ENCODE results near the gene ASB1. TPM values are rescaled to one million over a fixed set of nuclear protein-coding genes. Genes with fewer than 3 reads are reported as not detected.

The ASB1 gene
- total and polyA plus RNA-seq, 4 donors, result 20.0 to 45.2 (median 37.0) TPM

DNA sequence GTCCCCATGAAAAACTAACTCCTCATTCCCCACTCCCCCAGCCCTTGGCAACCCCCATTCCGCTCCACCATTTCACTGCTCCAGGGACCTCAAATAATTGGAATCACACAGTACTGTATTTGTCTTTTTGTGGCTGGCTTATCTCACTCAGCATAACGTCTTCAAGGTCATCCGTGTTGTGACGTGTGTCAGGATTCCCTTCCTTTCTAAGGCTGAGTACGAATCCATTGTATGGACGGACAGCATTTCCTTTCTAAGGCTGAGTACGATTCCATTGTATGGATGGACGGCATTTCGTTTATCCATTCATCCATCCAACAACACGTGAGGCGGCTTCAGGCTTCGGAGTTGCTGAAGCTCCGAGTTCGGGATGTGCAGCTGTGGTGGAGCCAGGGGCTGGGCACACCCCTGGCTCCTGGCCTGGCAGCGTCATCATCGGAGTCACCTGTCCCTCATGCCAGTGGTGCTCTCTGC, 1.2 kb upstream of the ASB1 start:
- H3K4me1 ChIP-seq (ENCODE audit: control insufficient read depth in 1 of 2, insufficient read depth in 2 of 2, low read length in 2 of 2), result no peaks in the 10 kb centered on the region

DNA sequence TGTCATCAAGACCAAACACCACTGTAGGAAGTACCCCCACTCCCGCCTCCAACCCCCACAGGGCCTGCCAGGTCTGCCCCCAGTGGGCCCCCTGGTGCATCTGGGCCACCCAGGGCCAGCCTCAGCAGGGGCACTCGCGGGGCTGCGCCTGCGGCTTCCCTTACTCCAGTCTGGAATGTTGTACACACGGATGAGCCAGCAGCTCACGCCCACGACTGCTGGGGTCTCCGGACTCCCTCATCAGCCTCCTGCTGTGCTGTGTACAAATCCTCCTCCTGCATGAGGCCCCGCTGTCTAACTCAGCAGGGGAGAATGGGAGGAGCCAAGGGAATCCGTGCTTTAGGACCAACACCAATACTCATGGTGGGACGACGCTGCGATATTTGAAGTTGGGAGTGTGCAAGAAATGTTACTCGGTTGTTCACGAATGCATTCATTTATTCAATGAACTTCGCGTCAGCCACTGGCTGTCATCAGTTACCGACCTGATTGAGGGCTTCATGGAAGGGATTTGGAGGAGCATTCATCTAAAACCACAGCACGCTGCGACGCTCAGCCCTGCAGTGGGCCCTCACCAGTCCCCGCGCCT, 654 bp upstream of the ASB1 start:
- ATAC-seq (ENCODE audit: low FRiP score) (no peak), DNase-seq (peak in 1 of 2 donors; percentile 75)

More for the DNA sequence above, 1.2 kb upstream of the ASB1 start:
- Histone ChIP-seq H3K27ac (ENCODE audit: low read depth in 1 of 2, low read length in 2 of 2) (no peak overlapping the region), H3K36me3 (ENCODE audit: control insufficient read depth in 1 of 2, insufficient read depth in 2 of 2, low read length in 1 of 2) (peaks cover 0 to 2% of the 10 kb centered on the region in 2 donors), H3K9me3 (ENCODE audit: control insufficient read depth, low read length) (no peaks in the 10 kb centered on the region), H3K27me3 (ENCODE audit: control insufficient read depth in 1 of 2, insufficient read depth in 2 of 2, low read length in 1 of 2) (no peaks in the 10 kb centered on the region), H3K4me3 (ENCODE audit: low read length in 2 of 2) (no peak overlapping the region)
- no peak for DNase-seq
- WGBS, 2 donors, result 81 to 82% methylated on average over 16 of the region's 16 CpGs
- no peak for ATAC-seq (ENCODE audit: low FRiP score)
- intact Hi-C loops (cut with DNase I), result loop anchor here in 1 of 2 donors (5.0 kb wide), 1 partner anchor 33 kb away; no protein-coding TSS in a partner anchor

DNA sequence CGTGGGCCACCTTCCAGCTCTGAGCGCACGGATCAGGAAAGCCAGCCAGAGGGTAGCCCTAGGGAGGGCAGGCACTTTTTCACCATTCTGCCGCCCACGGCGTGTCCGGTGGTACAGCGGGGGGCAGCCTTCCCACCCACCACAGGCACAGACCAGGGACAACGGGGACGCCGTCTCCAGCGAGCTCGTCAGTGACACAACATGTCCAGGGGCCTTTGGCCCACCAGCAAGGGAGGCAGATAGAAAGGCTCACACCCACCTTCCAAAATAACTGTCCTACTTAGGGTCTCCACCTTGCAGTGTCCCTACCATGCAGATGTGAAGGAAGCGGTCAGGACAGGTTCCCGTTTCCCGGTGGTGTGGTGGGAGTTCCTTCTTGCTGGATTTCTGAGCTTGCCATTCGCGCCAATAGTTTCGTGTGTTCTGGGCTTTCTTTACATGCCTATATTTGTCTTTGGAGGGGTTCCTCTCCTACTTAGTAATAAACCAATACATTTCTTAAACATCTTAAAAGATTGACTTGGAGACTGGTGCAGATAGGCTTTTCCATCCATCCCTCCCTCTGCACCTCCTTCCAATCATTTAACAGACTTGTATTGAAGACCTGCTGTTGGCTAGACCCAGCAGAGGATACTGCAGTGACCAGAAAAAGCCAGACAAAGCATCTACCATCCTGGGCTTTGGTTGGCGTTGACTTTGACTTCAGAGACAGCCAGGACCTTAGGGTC, 872 bp downstream of the ASB1 start:
- Histone ChIP-seq H3K36me3 (ENCODE audit: control insufficient read depth in 1 of 2, insufficient read depth in 2 of 2, low read length in 1 of 2) (peaks cover 0 to 2% of the 10 kb centered on the region in 2 donors), H3K27me3 (ENCODE audit: control insufficient read depth in 1 of 2, insufficient read depth in 2 of 2, low read length in 1 of 2) (no peaks in the 10 kb centered on the region), H3K9me3 (ENCODE audit: control insufficient read depth, low read length) (no peaks in the 10 kb centered on the region), H3K4me1 (ENCODE audit: control insufficient read depth in 1 of 2, insufficient read depth in 2 of 2, low read length in 2 of 2) (no peaks in the 10 kb centered on the region), H3K4me3 (ENCODE audit: low read length in 2 of 2) (peak overlapping the region; percentile 59 to 68), H3K27ac (ENCODE audit: low read depth in 1 of 2, low read length in 2 of 2) (peak overlapping the region; percentile 62 to 97)
- ATAC-seq (ENCODE audit: low FRiP score), result peak; percentile 36
- WGBS, 2 donors, result 4 to 5% methylated on average over 20 of the region's 20 CpGs
- intact Hi-C loops (cut with DNase I), result loop anchor here in 1 of 2 donors (5.0 kb wide), 1 partner anchor 35 kb away; no protein-coding TSS in a partner anchor
- peak in 1 of 2 donors; percentile 77 for DNase-seq

More for the DNA sequence above, 654 bp upstream of the ASB1 start:
- Histone ChIP-seq H3K4me1 (ENCODE audit: control insufficient read depth in 1 of 2, insufficient read depth in 2 of 2, low read length in 2 of 2) (no peaks in the 10 kb centered on the region), H3K27ac (ENCODE audit: low read depth in 1 of 2, low read length in 2 of 2) (peak overlapping the region; percentile 62 to 97), H3K36me3 (ENCODE audit: control insufficient read depth in 1 of 2, insufficient read depth in 2 of 2, low read length in 1 of 2) (peaks cover 0 to 2% of the 10 kb centered on the region in 2 donors), H3K27me3 (ENCODE audit: control insufficient read depth in 1 of 2, insufficient read depth in 2 of 2, low read length in 1 of 2) (no peaks in the 10 kb centered on the region), H3K4me3 (ENCODE audit: low read length in 2 of 2) (peak overlapping the region; percentile 59 to 68), H3K9me3 (ENCODE audit: control insufficient read depth, low read length) (no peaks in the 10 kb centered on the region)
- intact Hi-C loops (cut with DNase I), result loop anchor here in 1 of 2 donors (5.0 kb wide), 1 partner anchor 34 kb away; no protein-coding TSS in a partner anchor
- WGBS, 2 donors, result 7 to 8% methylated on average over 24 of the region's 24 CpGs

DNA sequence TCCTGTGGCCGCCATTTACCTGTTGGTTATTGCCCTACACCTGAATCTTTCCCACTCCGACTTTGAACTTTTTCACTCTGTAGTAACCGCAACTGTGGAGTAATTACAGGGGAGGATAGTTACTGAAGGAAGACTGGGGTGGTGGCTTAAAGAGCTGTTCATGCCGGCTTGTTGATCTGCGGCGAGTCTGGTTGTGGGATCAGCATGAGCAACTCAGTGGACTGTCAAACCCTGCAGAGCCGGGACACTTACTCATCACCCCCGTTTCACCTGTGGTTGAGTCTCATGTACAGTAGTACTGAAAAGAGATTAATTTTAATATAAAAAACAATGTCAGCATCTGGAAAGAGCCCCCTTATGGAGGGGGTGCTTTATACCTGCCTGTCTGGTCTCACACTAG, 2.1 kb downstream of the ASB1 start:
- H3K4me3 ChIP-seq (ENCODE audit: low read length in 2 of 2), result no peak overlapping the region
- intact Hi-C loops (cut with DNase I), result loop anchor here in 1 of 2 donors (5.0 kb wide), 1 partner anchor 37 kb away; no protein-coding TSS in a partner anchor
- DNase-seq (no peak), ATAC-seq (ENCODE audit: low FRiP score) (no peak)
- H3K27ac ChIP-seq (ENCODE audit: low read depth in 1 of 2, low read length in 2 of 2), result no peak overlapping the region
- H3K4me1 ChIP-seq (ENCODE audit: control insufficient read depth in 1 of 2, insufficient read depth in 2 of 2, low read length in 2 of 2), result no peaks in the 10 kb centered on the region
- WGBS, 2 donors, result 94 to 95% methylated on average over 8 of the region's 8 CpGs
- no peaks in the 10 kb centered on the region for H3K9me3 ChIP-seq (ENCODE audit: control insufficient read depth, low read length)
- H3K27me3 ChIP-seq (ENCODE audit: control insufficient read depth in 1 of 2, insufficient read depth in 2 of 2, low read length in 1 of 2), result no peaks in the 10 kb centered on the region
- H3K36me3 ChIP-seq (ENCODE audit: control insufficient read depth in 1 of 2, insufficient read depth in 2 of 2, low read length in 1 of 2), result peaks cover 0 to 2% of the 10 kb centered on the region in 2 donors

DNA sequence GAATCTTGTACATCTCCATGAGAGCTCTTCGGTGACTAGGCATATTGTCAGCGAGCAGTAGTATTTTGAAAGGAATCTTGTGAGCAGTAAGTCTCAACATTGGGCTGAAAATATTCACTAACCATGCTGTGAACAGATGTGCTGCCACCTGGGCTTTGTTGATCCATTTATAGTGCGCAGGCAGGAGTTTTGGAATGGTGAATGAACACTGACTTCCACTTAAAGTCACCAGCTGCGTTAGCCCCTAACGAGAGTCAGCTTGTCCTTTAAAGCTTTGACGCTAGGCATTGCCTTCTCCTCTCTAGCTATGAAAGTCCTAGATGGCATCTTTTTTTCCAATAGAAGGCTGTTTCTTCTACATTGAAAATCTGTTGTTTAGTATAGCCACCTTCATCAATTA, 4.1 kb downstream of the ASB1 start:
- Histone ChIP-seq H3K4me1 (ENCODE audit: control insufficient read depth in 1 of 2, insufficient read depth in 2 of 2, low read length in 2 of 2) (no peaks in the 10 kb centered on the region), H3K36me3 (ENCODE audit: control insufficient read depth in 1 of 2, insufficient read depth in 2 of 2, low read length in 1 of 2) (peaks cover 2 to 6% of the 10 kb centered on the region in 2 donors), H3K4me3 (ENCODE audit: low read length in 2 of 2) (no peak overlapping the region), H3K9me3 (ENCODE audit: control insufficient read depth, low read length) (no peaks in the 10 kb centered on the region), H3K27ac (ENCODE audit: low read depth in 1 of 2, low read length in 2 of 2) (no peak overlapping the region), H3K27me3 (ENCODE audit: control insufficient read depth in 1 of 2, insufficient read depth in 2 of 2, low read length in 1 of 2) (no peaks in the 10 kb centered on the region)
- 97 to 98% methylated on average over 6 of the region's 6 CpGs for WGBS, 2 donors
- ATAC-seq (ENCODE audit: low FRiP score) (no peak), DNase-seq (no peak)
- intact Hi-C loops (cut with DNase I), result no loop called here

DNA sequence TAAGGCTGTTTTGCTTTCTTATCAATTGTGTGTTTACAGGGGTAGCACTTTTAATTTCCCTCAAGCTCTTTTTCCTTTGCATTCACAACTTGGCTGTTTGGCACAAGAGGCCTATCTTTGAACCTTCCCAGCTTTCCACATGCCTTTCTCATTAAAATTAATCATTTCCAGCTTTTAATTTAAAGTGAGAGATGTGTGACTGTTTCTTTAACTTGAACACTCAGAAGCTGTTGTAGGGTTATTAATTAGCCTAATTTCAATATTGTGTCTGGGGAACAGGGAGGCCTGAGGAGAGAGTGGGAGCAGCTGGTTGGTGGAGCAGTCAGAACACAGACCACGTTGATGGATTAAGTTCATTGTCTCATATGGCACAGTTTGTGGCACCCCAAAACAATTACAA, 4.7 kb downstream of the ASB1 start:
- intact Hi-C loops (cut with DNase I), result no loop called here
- no peak for ATAC-seq (ENCODE audit: low FRiP score)
- Histone ChIP-seq H3K4me1 (ENCODE audit: control insufficient read depth in 1 of 2, insufficient read depth in 2 of 2, low read length in 2 of 2) (no peaks in the 10 kb centered on the region), H3K4me3 (ENCODE audit: low read length in 2 of 2) (no peak overlapping the region), H3K9me3 (ENCODE audit: control insufficient read depth, low read length) (no peaks in the 10 kb centered on the region), H3K36me3 (ENCODE audit: control insufficient read depth in 1 of 2, insufficient read depth in 2 of 2, low read length in 1 of 2) (peaks cover 2 to 6% of the 10 kb centered on the region in 2 donors), H3K27ac (ENCODE audit: low read depth in 1 of 2, low read length in 2 of 2) (no peak overlapping the region), H3K27me3 (ENCODE audit: control insufficient read depth in 1 of 2, insufficient read depth in 2 of 2, low read length in 1 of 2) (no peaks in the 10 kb centered on the region)
- WGBS, 2 donors, result 38 to 66% methylated on average over 1 of the region's 1 CpG
- no peak for DNase-seq

DNA sequence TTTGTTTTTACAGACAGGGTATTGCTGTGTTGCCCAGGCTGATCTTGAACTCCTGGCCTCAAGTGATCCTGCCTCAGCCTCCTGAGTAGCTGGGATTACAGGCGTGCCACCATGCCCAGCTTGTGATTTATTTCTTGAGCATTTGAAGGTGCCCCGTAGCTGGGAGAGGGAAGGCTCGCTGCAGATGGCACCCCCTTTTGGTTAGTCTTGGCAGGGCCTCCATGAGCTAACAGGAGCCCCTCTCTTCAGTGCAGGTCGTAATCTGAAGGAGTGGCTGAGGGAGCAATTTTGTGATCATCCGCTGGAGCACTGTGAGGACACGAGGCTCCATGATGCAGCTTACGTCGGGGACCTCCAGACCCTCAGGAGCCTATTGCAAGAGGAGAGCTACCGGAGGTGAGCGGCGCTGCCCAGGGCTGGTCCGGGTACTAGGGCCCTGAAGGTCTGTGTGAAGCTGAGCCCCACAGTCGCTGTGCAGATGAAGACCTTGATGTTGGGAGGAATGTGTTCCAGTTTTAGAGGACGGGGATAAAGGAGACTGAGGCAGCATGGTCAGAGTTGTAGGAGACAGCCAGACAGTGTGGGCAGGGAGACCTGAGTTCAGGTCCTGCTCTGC, 6.7 kb downstream of the ASB1 start:
- peaks cover 2 to 6% of the 10 kb centered on the region in 2 donors for H3K36me3 ChIP-seq (ENCODE audit: control insufficient read depth in 1 of 2, insufficient read depth in 2 of 2, low read length in 1 of 2)
- ATAC-seq (ENCODE audit: low FRiP score), result no peak
- 90 to 91% methylated on average over 14 of the region's 14 CpGs for whole genome bisulfite sequencing, 2 donors
- no peaks in the 10 kb centered on the region for H3K4me1 ChIP-seq (ENCODE audit: control insufficient read depth in 1 of 2, insufficient read depth in 2 of 2, low read length in 2 of 2)
- no peak overlapping the region for H3K27ac ChIP-seq (ENCODE audit: low read depth in 1 of 2, low read length in 2 of 2)
- no peak overlapping the region for H3K4me3 ChIP-seq (ENCODE audit: low read length in 2 of 2)
- no peaks in the 10 kb centered on the region for H3K9me3 ChIP-seq (ENCODE audit: control insufficient read depth, low read length)
- H3K27me3 ChIP-seq (ENCODE audit: control insufficient read depth in 1 of 2, insufficient read depth in 2 of 2, low read length in 1 of 2), result no peaks in the 10 kb centered on the region
- intact Hi-C loops (cut with DNase I), result no loop called here
- DNase-seq, result no peak

DNA sequence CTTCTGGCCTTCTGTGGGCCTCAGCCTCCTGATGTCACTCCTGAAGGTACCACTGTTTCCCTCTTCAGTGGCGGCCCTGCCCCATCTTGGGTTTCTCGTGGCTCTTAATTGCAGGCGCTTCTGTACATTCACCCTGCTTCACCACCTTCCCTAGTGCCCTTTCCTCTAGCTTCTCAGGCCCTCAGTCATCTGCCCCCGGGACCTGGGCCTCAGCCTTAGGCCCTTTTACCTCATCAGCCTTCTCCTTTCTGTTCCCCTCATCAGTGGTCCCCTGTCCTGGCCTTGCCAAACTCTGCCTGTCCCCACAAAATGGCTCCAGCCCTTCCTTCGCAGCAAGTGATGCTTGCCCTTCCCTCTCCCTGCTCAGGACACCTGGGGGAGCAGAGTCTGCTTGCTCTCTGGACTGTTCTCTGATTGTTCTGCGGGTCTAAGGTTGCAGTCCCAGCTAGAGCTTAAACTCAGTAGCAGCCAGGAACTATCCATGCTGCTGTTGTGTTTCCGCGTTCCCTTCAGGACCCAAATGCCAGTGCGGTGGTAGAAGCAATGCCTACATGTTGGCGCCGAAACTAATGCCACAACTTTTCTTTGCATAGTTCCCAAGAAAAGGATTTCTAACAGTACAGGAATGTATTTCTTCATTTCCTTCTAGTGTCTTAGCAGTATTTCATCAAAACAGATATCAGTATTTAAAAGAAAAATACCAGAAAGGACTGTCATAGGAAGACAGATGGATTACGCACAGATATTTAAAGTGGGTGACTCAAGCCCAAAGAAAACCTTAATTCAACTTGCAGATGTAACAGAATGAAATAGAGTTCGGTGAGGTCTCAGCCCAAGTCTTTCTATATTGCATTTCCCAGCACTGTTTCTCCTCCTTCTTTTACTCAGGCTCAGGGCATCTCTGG, 7.5 kb downstream of the ASB1 start:
- no peak overlapping the region for H3K27ac ChIP-seq (ENCODE audit: low read depth in 1 of 2, low read length in 2 of 2)
- DNase-seq (no peak), ATAC-seq (ENCODE audit: low FRiP score) (no peak)
- H3K27me3 ChIP-seq (ENCODE audit: control insufficient read depth in 1 of 2, insufficient read depth in 2 of 2, low read length in 1 of 2), result no peaks in the 10 kb centered on the region
- H3K4me1 ChIP-seq (ENCODE audit: control insufficient read depth in 1 of 2, insufficient read depth in 2 of 2, low read length in 2 of 2), result no peaks in the 10 kb centered on the region
- 86 to 87% methylated on average over 12 to 13 of the region's 13 CpGs for WGBS, 2 donors
- peaks cover 2 to 6% of the 10 kb centered on the region in 2 donors for H3K36me3 ChIP-seq (ENCODE audit: control insufficient read depth in 1 of 2, insufficient read depth in 2 of 2, low read length in 1 of 2)
- intact Hi-C loops (cut with DNase I), result no loop called here
- H3K4me3 ChIP-seq (ENCODE audit: low read length in 2 of 2), result no peak overlapping the region
- H3K9me3 ChIP-seq (ENCODE audit: control insufficient read depth, low read length), result no peaks in the 10 kb centered on the region
